GM12864 (cell line): ENCODE data around the gene APH1B.

Experiments used
- DNase-seq: peaks from one replicate; pipeline ENCODE4 v3.0.0-alpha.2; 2011; ENCODE audit warnings: low read depth
- H3K4me3 ChIP-seq: 2 replicates; pipeline ENCODE4 v1.5.1; 2011; ENCODE audit warnings: mild to moderate bottlenecking, low read depth, low read length, control low read depth
- TF ChIP-seq, protein P1 (sequence below): IDR thresholded peaks from 2 replicates; pipeline ENCODE4 v1.5.1; 2011; ENCODE audit warnings: low read depth, mild to moderate bottlenecking, moderate library complexity, low read length, control low read depth, inconsistent platforms; ENCODE audit errors: missing control alignments

APH1B gene

GRCh38 chr15:63277893-63278456, 570 bp downstream of the APH1B start:
- DNase-seq: no peak
- peak overlapping the region; percentile 90 for H3K4me3 ChIP-seq
- TF ChIP-seq, protein P1, sequence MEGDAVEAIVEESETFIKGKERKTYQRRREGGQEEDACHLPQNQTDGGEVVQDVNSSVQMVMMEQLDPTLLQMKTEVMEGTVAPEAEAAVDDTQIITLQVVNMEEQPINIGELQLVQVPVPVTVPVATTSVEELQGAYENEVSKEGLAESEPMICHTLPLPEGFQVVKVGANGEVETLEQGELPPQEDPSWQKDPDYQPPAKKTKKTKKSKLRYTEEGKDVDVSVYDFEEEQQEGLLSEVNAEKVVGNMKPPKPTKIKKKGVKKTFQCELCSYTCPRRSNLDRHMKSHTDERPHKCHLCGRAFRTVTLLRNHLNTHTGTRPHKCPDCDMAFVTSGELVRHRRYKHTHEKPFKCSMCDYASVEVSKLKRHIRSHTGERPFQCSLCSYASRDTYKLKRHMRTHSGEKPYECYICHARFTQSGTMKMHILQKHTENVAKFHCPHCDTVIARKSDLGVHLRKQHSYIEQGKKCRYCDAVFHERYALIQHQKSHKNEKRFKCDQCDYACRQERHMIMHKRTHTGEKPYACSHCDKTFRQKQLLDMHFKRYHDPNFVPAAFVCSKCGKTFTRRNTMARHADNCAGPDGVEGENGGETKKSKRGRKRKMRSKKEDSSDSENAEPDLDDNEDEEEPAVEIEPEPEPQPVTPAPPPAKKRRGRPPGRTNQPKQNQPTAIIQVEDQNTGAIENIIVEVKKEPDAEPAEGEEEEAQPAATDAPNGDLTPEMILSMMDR: no peak

GRCh38 chr15:63283126-63283525, 5.7 kb downstream of the APH1B start:
- H3K4me3 ChIP-seq: no peak overlapping the region
- DNase-seq: no peak
- TF ChIP-seq, protein P1: no peak

- DNase-seq: no peak
- TF ChIP-seq, protein P1: no peak
- H3K4me3 ChIP-seq: no peak overlapping the region
These were observed 6.9 kb downstream of the APH1B start for GRCh38 chr15:63284335-63284734.

DNA sequence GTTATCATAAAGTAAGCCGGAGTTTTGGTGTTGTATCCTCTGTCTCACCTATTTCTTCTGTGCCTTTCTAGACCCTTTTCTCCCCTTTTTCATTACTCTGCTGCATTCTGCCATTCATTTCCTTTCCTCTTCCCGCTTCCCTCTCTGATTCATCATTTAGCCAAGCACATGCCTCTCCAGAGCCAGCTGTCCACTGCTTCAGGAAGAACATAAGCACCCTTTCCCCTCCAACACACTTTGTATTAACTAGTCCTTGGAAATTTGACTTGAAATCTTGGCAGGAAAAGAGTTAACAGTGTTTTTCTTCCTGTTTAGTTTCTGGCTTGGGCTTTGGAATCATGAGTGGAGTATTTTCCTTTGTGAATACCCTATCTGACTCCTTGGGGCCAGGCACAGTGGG, 9.7 kb downstream of the APH1B start:
- DNase-seq: no peak
- H3K4me3 ChIP-seq: no peak overlapping the region
- TF ChIP-seq, protein P1: no peak

DNA sequence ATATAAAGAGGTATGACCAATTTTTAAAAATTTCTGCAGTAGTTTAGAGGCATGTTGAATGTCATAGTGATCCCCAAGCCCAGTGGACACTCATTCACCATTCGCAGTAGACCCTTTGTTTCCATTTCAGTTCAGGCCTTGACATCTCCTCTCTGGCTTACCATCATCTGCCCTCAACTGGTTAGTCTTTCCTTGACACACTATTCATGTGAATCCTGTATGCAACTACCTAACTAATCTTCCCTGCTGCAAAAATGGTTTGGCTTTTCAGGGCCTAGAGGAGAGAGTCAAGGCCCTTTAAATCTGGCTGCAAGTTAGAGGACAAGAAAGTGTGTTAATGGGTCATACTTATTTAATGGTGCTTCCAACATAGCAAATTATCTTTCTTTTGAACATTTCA, 10.9 kb downstream of the APH1B start:
- TF ChIP-seq, protein P1: no peak
- no peak for DNase-seq
- no peak overlapping the region for H3K4me3 ChIP-seq

DNA sequence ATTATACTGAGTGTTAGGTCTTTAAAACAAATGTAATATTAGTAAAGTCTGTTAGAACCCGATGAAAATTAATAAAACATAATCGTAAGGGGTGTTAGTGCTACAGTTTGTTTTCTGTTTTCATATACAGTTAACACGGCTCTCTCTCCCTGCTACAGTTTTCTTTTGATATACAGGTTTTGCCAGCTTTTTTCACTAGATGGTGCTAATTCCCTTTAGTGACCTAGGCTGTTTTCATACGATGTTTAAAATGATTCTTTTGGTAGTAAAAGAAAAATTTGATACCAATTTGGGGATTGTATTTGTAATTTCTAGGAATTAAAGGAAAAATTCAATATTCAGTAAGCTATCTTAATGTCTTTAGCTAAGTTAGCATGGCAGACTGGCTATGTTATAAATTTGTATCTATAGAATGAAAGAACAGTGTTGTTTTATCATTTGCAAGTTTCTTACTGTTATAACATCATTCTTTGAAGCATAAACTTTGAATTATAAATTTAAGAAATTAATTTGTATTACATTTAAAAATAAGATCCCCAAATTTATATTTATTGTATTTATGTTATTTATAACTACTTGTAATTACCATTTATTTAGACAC, 11.5 kb downstream of the APH1B start:
- no peak for DNase-seq
- TF ChIP-seq, protein P1: peak; percentile 49
- no peak overlapping the region for H3K4me3 ChIP-seq

GRCh38 chr15:63291507-63291906, 14.1 kb downstream of the APH1B start:
- H3K4me3 ChIP-seq: no peak overlapping the region
- no peak for DNase-seq
- TF ChIP-seq, protein P1: no peak
